Measurements from ENCODE around the gene B3GLCT.

- TF ChIP-seq GABPA (IDR thresholded peaks at IDR 0.05; ENCODE audit: low read depth), result no peak
- no peak for TF ChIP-seq CTCF (IDR thresholded peaks at IDR 0.05; ENCODE audit: insufficient read depth, low read length)
- no peak for TF ChIP-seq POLR2AphosphoS5 (IDR thresholded peaks at IDR 0.05; ENCODE audit: low read depth)
Observed at GRCh38 chr13:31365630-31366029, 165.9 kb downstream of the B3GLCT start.
